Osteoblast (primary cell): ENCODE results near the gene CCT3. TPM values are rescaled to one million over a fixed set of nuclear protein-coding genes. Genes with fewer than 3 reads are reported as not detected.

Experiments
- DNase-seq: peaks from one replicate; pipeline ENCODE4 v3.0.0; 2011; ENCODE audit warnings: low spot score, mixed read lengths; ENCODE audit not compliant: insufficient read length; ENCODE audit errors: missing footprints
- H2AFZ ChIP-seq: 2 replicates; pipeline ENCODE4 v1.6.0; 2011; ENCODE audit warnings: mild to moderate bottlenecking, low read length
- H3K27ac ChIP-seq: 2 replicates; pipeline ENCODE4 v1.5.1; 2011; ENCODE audit warnings: mild to moderate bottlenecking, low read depth, low read length, moderate library complexity
- H3K27me3 ChIP-seq: 2 replicates; pipeline ENCODE4 v1.6.0; 2012; ENCODE audit warnings: mild to moderate bottlenecking, control low read depth, inconsistent platforms, low read length, moderate library complexity; ENCODE audit not compliant: insufficient read depth
- H3K36me3 ChIP-seq: 2 replicates; pipeline ENCODE4 v1.5.1; 2011; ENCODE audit warnings: mild to moderate bottlenecking, low read length, control low read depth, moderate library complexity; ENCODE audit not compliant: insufficient read depth
- H3K4me1 ChIP-seq: 2 replicates; pipeline ENCODE4 v1.5.1; 2011; ENCODE audit warnings: mild to moderate bottlenecking, low read length, control low read depth, moderate library complexity; ENCODE audit not compliant: insufficient read depth
- H3K4me2 ChIP-seq: 2 replicates; pipeline ENCODE4 v1.6.0; 2011; ENCODE audit warnings: mild to moderate bottlenecking, low read length; ENCODE audit not compliant: insufficient read depth
- H3K4me3 ChIP-seq: fragments of 200-600 bp; sonication (generic); 3 replicates; pipeline ENCODE4 v1.5.1; 2012; ENCODE audit warnings: mild to moderate bottlenecking, low read length, inconsistent platforms; ENCODE audit not compliant: insufficient read depth
- H3K79me2 ChIP-seq: 2 replicates; pipeline ENCODE4 v1.6.0; 2012; ENCODE audit warnings: mild to moderate bottlenecking, low read length, control low read depth, inconsistent platforms; ENCODE audit not compliant: insufficient read depth
- H3K9me3 ChIP-seq: 2 replicates; pipeline ENCODE4 v1.5.1; 2011; ENCODE audit warnings: low read depth, low read length, control low read depth
- H4K20me1 ChIP-seq: 2 replicates; pipeline ENCODE4 v1.6.0; 2012; ENCODE audit warnings: mild to moderate bottlenecking, low read length, control low read depth; ENCODE audit not compliant: insufficient read depth
- total RNA-seq: library from RNA; depleted of rRNA; stranded (reverse); fragments of >200 nt; gene quantifications from 2 replicates; pipeline ENCODE4 v1.2.3, GENCODE V29; 2012
- TF ChIP-seq, protein P1 (sequence below): IDR thresholded peaks from 2 replicates; pipeline ENCODE4 v1.5.1; 2011; ENCODE audit warnings: mild to moderate bottlenecking, low read depth, low read length, moderate library complexity; ENCODE audit errors: extremely low read depth

Gene CCT3
- total RNA-seq, 1 donor, result 258 TPM

DNA sequence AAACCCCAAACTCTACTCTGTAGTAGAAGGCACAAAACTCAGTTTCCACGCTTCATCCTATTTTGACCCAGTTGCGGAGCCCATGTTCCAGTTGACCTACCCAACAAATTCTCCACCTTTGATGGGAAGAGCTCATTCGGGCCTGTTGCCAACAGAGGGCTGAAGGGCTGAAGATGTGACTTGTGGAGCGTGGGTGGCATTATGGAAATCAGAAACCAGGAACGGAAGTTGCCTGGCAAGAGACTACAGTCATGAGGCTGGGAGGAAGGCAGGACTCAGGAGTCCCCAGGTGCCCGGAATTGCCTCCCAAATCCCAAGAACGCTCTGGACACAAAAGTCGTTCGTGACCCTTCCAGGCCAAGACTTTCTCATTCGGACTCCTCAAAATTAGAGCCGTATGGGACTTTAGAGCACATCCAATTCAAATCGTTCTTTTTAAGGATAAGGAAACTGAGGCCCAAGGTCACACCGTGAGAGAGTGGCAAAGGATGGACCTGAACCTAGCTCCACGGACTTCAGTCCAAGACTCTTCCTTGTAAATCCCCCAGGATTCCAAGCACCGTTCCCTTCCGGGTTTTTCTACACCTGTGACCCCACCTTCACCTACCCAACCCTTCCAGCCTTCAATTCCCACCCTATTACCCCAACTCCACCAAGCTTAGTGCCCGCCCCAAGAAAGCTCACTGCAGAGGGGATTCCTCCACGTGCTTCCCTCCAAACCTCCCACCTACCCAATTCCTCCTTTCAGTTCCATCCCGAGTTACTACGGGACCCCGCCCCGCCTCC is 56.2 kb downstream of the CCT3 start:
- TF ChIP-seq, protein P1, sequence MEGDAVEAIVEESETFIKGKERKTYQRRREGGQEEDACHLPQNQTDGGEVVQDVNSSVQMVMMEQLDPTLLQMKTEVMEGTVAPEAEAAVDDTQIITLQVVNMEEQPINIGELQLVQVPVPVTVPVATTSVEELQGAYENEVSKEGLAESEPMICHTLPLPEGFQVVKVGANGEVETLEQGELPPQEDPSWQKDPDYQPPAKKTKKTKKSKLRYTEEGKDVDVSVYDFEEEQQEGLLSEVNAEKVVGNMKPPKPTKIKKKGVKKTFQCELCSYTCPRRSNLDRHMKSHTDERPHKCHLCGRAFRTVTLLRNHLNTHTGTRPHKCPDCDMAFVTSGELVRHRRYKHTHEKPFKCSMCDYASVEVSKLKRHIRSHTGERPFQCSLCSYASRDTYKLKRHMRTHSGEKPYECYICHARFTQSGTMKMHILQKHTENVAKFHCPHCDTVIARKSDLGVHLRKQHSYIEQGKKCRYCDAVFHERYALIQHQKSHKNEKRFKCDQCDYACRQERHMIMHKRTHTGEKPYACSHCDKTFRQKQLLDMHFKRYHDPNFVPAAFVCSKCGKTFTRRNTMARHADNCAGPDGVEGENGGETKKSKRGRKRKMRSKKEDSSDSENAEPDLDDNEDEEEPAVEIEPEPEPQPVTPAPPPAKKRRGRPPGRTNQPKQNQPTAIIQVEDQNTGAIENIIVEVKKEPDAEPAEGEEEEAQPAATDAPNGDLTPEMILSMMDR, result no peak
- Histone ChIP-seq H4K20me1 (peaks cover 41% of the 10 kb centered on the region), H3K36me3 (peaks cover 24% of the 10 kb centered on the region), H3K4me2 (peak overlapping the region; percentile 99), H3K4me3 (peak overlapping the region; percentile 82), H3K79me2 (peaks cover 50% of the 10 kb centered on the region), H3K27ac (peak overlapping the region; percentile 71), H2AFZ (peak overlapping the region; percentile 11), H3K27me3 (no peaks in the 10 kb centered on the region), H3K9me3 (no peaks in the 10 kb centered on the region), H3K4me1 (peaks cover 34% of the 10 kb centered on the region)
- DNase-seq, result no peak

DNA sequence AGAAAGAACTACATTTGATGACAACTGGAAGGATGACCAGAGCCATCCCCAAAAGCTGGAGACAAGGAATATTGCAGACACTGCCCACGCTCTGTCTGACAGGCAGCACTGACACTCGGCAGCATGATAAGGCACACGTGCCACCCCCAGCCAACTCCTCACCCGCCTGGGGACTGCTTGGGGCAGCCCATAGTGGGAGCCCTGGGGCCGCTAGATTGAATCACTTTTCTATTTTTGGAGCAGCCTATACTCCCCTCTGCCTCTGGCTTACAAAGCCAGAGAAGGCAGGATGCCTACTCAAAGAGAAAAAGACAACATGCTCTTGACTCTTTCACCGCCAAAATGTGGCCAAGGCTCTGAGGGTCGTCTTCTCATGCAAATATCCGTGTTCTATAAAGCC is 56.8 kb downstream of the CCT3 start:
- H3K36me3 ChIP-seq, result peaks cover 30% of the 10 kb centered on the region
- H3K4me2 ChIP-seq, result peak overlapping the region; percentile 99
- peaks cover 37% of the 10 kb centered on the region for H3K4me1 ChIP-seq
- no peak overlapping the region for H2AFZ ChIP-seq
- H3K4me3 ChIP-seq, result peak overlapping the region; percentile 82
- H3K79me2 ChIP-seq, result peaks cover 50% of the 10 kb centered on the region
- H3K9me3 ChIP-seq, result no peaks in the 10 kb centered on the region
- peaks cover 41% of the 10 kb centered on the region for H4K20me1 ChIP-seq
- peak; percentile 91 for DNase-seq
- H3K27ac ChIP-seq, result peak overlapping the region; percentile 71
- TF ChIP-seq, protein P1, result peak; percentile 26
- no peaks in the 10 kb centered on the region for H3K27me3 ChIP-seq

GRCh38 chr1:156279837-156280236 is 58.3 kb downstream of the CCT3 start:
- no peaks in the 10 kb centered on the region for H3K9me3 ChIP-seq
- H3K36me3 ChIP-seq, result peaks cover 42% of the 10 kb centered on the region
- no peak overlapping the region for H3K4me3 ChIP-seq
- H3K79me2 ChIP-seq, result peaks cover 50% of the 10 kb centered on the region
- TF ChIP-seq, protein P1, result no peak
- H3K27me3 ChIP-seq, result no peaks in the 10 kb centered on the region
- H3K27ac ChIP-seq, result no peak overlapping the region
- peaks cover 41% of the 10 kb centered on the region for H4K20me1 ChIP-seq
- no peak overlapping the region for H2AFZ ChIP-seq
- peaks cover 33% of the 10 kb centered on the region for H3K4me1 ChIP-seq
- no peak overlapping the region for H3K4me2 ChIP-seq
- no peak for DNase-seq

GRCh38 chr1:156276966-156277381 is 61.1 kb downstream of the CCT3 start:
- Histone ChIP-seq H3K4me1 (peaks cover 18% of the 10 kb centered on the region), H2AFZ (no peak overlapping the region), H3K4me2 (no peak overlapping the region), H3K4me3 (no peak overlapping the region), H3K79me2 (peaks cover 45% of the 10 kb centered on the region), H4K20me1 (peaks cover 41% of the 10 kb centered on the region), H3K27me3 (no peaks in the 10 kb centered on the region), H3K9me3 (no peaks in the 10 kb centered on the region), H3K36me3 (peaks cover 69% of the 10 kb centered on the region), H3K27ac (peak overlapping the region; percentile 17)
- TF ChIP-seq, protein P1, result no peak
- no peak for DNase-seq
